Vagina (tissue), 2 donors: ENCODE data around the gene SIVA1. TPM values are rescaled to one million over a fixed set of nuclear protein-coding genes. Genes with fewer than 3 reads are reported as not detected.

Experiments used
- DNase-seq, 2 donors: peaks; one replicate each; pipeline ENCODE4 v3.0.0-alpha.2; 2017; ENCODE audit errors: extremely low spot score in 2 of 2
- H3K27ac ChIP-seq: fragments of 200-600 bp; sonication (generic); one replicate; pipeline ENCODE4 v1.5.1; 2019
- H3K27me3 ChIP-seq: fragments of 200-600 bp; sonication (generic); one replicate; pipeline ENCODE4 v1.5.1; 2019
- H3K36me3 ChIP-seq, 2 donors: fragments of 200-600 bp; sonication (generic); one replicate each; pipeline ENCODE4 v1.5.1; 2017 to 2019
- H3K4me1 ChIP-seq: fragments of 200-600 bp; sonication (generic); one replicate; pipeline ENCODE4 v1.5.1; 2019
- H3K4me3 ChIP-seq, 2 donors: fragments of 200-600 bp; sonication (generic); 1 replicate in 1 of 2; 2 replicates in 1 of 2; pipeline ENCODE4 v1.5.1; 2016 to 2019
- H3K9me3 ChIP-seq: fragments of 200-600 bp; sonication (generic); one replicate; pipeline ENCODE4 v1.5.1; 2019
- CTCF ChIP-seq, 3 experiments: fragments of 450-650 bp in 2 of 3; fragments of 200-600 bp in 1 of 3; sonication (generic) in 1 of 3; IDR thresholded peaks; one replicate each; pipeline ENCODE4 v1.5.1; 2017 to 2019; ENCODE audit warnings: antibody characterized with exemption in 3 of 3, mild to moderate bottlenecking in 2 of 3, moderate library complexity in 2 of 3
- POLR2A ChIP-seq, 2 donors: fragments of 450-650 bp; IDR thresholded peaks; one replicate each; pipeline ENCODE4 v1.6.1; 2017; ENCODE audit warnings: antibody characterized with exemption in 2 of 2, mild to moderate bottlenecking in 2 of 2, moderate library complexity in 2 of 2
- POLR2AphosphoS5 ChIP-seq, 2 donors: sonication (generic); formaldehyde crosslinking; IDR thresholded peaks; one replicate each; pipeline ENCODE4 v1.9.0; 2017; ENCODE audit warnings: antibody characterized with exemption in 2 of 2, mild to moderate bottlenecking in 2 of 2, low read depth in 1 of 2; ENCODE audit not compliant: insufficient read depth in 1 of 2
- intact Hi-C: fragments of 100-400 bp; cut with DNase I; formaldehyde crosslinking; loops from one replicate; pipeline ENCODE4 v1.15.1; 2023
- total RNA-seq: library from RNA; depleted of rRNA; stranded (reverse); fragments of >200 nt; gene quantifications from one replicate; pipeline ENCODE4 v1.2.3, GENCODE V29; 2016

The SIVA1 gene
- total RNA-seq, 1 donor from 2014 or later, result 284 TPM

- no peak for DNase-seq
- TF ChIP-seq POLR2AphosphoS5 (IDR thresholded peaks at IDR 0.05; ENCODE audit: insufficient read depth in 1 of 2, low read depth in 1 of 2) (no peak), CTCF (IDR thresholded peaks at IDR 0.05) (no peak), POLR2A (IDR thresholded peaks at IDR 0.05) (no peak)
- Histone ChIP-seq H3K9me3 (no peaks in the 10 kb centered on the region), H3K27me3 (no peaks in the 10 kb centered on the region), H3K4me1 (peaks cover 12% of the 10 kb centered on the region), H3K36me3 (peaks cover 0 to 5% of the 10 kb centered on the region in 2 donors), H3K27ac (no peak overlapping the region), H3K4me3 (no peak overlapping the region)
- intact Hi-C loops, result no loop called here
These were observed 24.2 kb downstream of the SIVA1 start for GRCh38 chr14:104776961-104777807.

- Histone ChIP-seq H3K27ac (no peak overlapping the region), H3K27me3 (no peaks in the 10 kb centered on the region), H3K4me3 (no peak overlapping the region), H3K4me1 (peaks cover 12% of the 10 kb centered on the region), H3K36me3 (peaks cover 0 to 5% of the 10 kb centered on the region in 2 donors), H3K9me3 (no peaks in the 10 kb centered on the region)
- intact Hi-C loops, result no loop called here
- DNase-seq, result no peak
- TF ChIP-seq CTCF (IDR thresholded peaks at IDR 0.05), result no peak
- no peak for TF ChIP-seq POLR2AphosphoS5 (IDR thresholded peaks at IDR 0.05; ENCODE audit: insufficient read depth in 1 of 2, low read depth in 1 of 2)
- no peak for TF ChIP-seq POLR2A (IDR thresholded peaks at IDR 0.05)
These were observed 24.9 kb downstream of the SIVA1 start for GRCh38 chr14:104777808-104778249.

- Histone ChIP-seq H3K4me1 (peaks cover 17% of the 10 kb centered on the region), H3K4me3 (no peak overlapping the region), H3K36me3 (no peaks in the 10 kb centered on the region), H3K9me3 (no peaks in the 10 kb centered on the region), H3K27ac (no peak overlapping the region), H3K27me3 (no peaks in the 10 kb centered on the region)
- TF ChIP-seq POLR2A (IDR thresholded peaks at IDR 0.05) (no peak), POLR2AphosphoS5 (IDR thresholded peaks at IDR 0.05; ENCODE audit: insufficient read depth in 1 of 2, low read depth in 1 of 2) (no peak), CTCF (IDR thresholded peaks at IDR 0.05) (no peak)
- DNase-seq, result no peak
- intact Hi-C loops, result no loop called here
These were observed 25.9 kb downstream of the SIVA1 start for GRCh38 chr14:104778694-104779331.

- H3K4me1 ChIP-seq, result peaks cover 22% of the 10 kb centered on the region
- intact Hi-C loops, result no loop called here
- no peaks in the 10 kb centered on the region for H3K9me3 ChIP-seq
- DNase-seq, result no peak
- H3K27ac ChIP-seq, result no peak overlapping the region
- no peaks in the 10 kb centered on the region for H3K36me3 ChIP-seq
- no peak overlapping the region for H3K4me3 ChIP-seq
- no peak for TF ChIP-seq CTCF (IDR thresholded peaks at IDR 0.05)
- TF ChIP-seq POLR2A (IDR thresholded peaks at IDR 0.05), result no peak
- TF ChIP-seq POLR2AphosphoS5 (IDR thresholded peaks at IDR 0.05; ENCODE audit: insufficient read depth in 1 of 2, low read depth in 1 of 2), result no peak
- no peaks in the 10 kb centered on the region for H3K27me3 ChIP-seq
These were observed 27.0 kb downstream of the SIVA1 start for GRCh38 chr14:104779776-104780512.
